Suprapubic skin (tissue), 4 donors: ENCODE data around the gene IL17RD.

Experiments
- POLR2A ChIP-seq, 2 donors: fragments of 450-650 bp; IDR thresholded peaks; one replicate each; pipeline ENCODE4 v1.6.1; 2017; ENCODE audit warnings: antibody characterized with exemption in 2 of 2, mild to moderate bottlenecking in 2 of 2, moderate library complexity in 2 of 2
- POLR2AphosphoS5 ChIP-seq, 3 donors: sonication (generic); formaldehyde crosslinking; IDR thresholded peaks; one replicate each; pipeline ENCODE4 v1.6.1; 2017; ENCODE audit warnings: antibody characterized with exemption in 3 of 3
- TF ChIP-seq, protein P1 (sequence below), 2 donors: fragments of 200-600 bp in 1 of 2; fragments of 450-650 bp in 1 of 2; sonication (generic) in 1 of 2; IDR thresholded peaks; one replicate each; pipeline ENCODE4 v1.5.1; 2016 to 2019; ENCODE audit warnings: antibody characterized with exemption in 2 of 2, mild to moderate bottlenecking in 1 of 2, moderate library complexity in 1 of 2

DNA sequence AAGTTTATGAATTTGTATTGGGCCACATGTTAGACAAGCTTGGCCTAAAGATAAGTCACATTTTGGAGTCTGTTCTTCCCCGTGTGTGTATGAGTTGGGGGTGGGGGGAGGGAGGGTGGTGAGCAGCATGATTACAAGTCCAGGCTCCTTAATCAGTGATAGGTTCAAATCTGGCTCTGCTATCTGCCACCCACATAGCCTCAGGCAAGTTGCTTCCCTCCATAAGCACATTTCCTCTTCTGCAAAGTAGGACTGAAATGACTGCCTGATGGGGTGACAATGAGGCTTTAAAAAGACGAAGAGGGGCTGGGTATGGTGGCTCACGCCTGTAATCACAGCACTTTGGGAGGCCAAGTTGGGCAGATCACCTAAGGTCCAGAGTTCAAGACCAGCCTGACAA is 105.7 kb downstream of the IL17RD start:
- TF ChIP-seq, protein P1, sequence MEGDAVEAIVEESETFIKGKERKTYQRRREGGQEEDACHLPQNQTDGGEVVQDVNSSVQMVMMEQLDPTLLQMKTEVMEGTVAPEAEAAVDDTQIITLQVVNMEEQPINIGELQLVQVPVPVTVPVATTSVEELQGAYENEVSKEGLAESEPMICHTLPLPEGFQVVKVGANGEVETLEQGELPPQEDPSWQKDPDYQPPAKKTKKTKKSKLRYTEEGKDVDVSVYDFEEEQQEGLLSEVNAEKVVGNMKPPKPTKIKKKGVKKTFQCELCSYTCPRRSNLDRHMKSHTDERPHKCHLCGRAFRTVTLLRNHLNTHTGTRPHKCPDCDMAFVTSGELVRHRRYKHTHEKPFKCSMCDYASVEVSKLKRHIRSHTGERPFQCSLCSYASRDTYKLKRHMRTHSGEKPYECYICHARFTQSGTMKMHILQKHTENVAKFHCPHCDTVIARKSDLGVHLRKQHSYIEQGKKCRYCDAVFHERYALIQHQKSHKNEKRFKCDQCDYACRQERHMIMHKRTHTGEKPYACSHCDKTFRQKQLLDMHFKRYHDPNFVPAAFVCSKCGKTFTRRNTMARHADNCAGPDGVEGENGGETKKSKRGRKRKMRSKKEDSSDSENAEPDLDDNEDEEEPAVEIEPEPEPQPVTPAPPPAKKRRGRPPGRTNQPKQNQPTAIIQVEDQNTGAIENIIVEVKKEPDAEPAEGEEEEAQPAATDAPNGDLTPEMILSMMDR (IDR thresholded peaks at IDR 0.05): no peak
- TF ChIP-seq POLR2AphosphoS5 (IDR thresholded peaks at IDR 0.05) (no peak), POLR2A (IDR thresholded peaks at IDR 0.05) (no peak)
